IPS DF 6.9 (cell line): Measurements from ENCODE around the gene LEPR.
A peak's percentile ranks its signal among the peaks of the same experiment; 100 is the strongest.

Experiments
- DNase-seq: peaks from one replicate; pipeline ENCODE4 v3.0.0-alpha.2; 2013; ENCODE audit warnings: low read depth, low spot score
- H3K27ac ChIP-seq: one replicate; pipeline ENCODE4 v1.5.1; 2013; ENCODE audit warnings: low read length, control low read depth
- H3K27me3 ChIP-seq: 2 replicates; pipeline ENCODE4 v1.6.1; 2013; ENCODE audit warnings: mild to moderate bottlenecking, low read length; ENCODE audit not compliant: control insufficient read depth, insufficient read depth
- H3K36me3 ChIP-seq: 2 replicates; pipeline ENCODE4 v1.6.1; 2013; ENCODE audit warnings: low read length; ENCODE audit not compliant: control insufficient read depth, insufficient read depth
- H3K4me1 ChIP-seq: 2 replicates; pipeline ENCODE4 v1.6.1; 2013; ENCODE audit warnings: low read length; ENCODE audit not compliant: control insufficient read depth, insufficient read depth
- H3K4me3 ChIP-seq: 2 replicates; pipeline ENCODE4 v1.5.1; 2013; ENCODE audit warnings: mild to moderate bottlenecking, low read length
- H3K9me3 ChIP-seq: 2 replicates; pipeline ENCODE4 v1.6.1; 2013; ENCODE audit warnings: low read length, inconsistent platforms; ENCODE audit not compliant: control insufficient read depth, insufficient read depth
- WGBS: extraction: QIAGEN DNeasy Blood & Tissue Kit; methylation state at CpG from one replicate; pipeline ENCODE4 v1.1.7; 2013; ENCODE audit warnings: mixed read lengths, missing lambda C conversion rate; ENCODE audit not compliant: insufficient read length, insufficient coverage; 5-methylcytosine and 5-hydroxymethylcytosine counted together

LEPR gene

DNA sequence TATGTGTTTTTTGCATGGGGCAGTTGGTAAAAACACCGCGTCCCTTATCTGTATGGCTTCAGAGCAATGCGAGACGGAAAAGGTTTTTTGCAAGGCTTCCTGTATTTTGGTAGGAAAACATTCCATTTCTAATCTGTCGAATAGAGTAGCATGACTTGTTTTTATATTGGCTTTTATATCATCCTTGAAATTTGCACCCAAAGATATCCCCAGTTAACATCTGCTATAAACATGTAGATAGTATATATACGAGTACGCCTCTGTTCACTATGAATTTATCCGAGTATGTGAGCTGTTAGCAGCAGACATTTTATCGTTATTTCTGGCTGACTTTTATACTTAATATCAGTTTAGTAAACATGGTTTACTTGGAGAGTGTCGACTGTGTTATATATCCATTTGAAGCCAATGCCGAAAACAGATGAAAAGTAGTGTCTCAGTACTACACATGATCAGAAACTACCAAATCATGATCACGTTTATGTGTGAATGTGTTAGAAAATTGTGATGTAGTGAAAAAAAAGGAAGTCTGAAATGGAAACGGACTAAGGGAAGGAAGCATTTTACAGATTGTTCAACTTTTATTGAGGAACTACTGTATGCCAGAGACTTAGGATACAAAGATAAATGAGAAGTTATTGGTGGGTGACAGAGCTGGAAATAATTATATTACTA lies 1.0 kb downstream of the LEPR start:
- peak overlapping the region; percentile 57; the same call in 1 of the 2 replicates for H3K4me3 ChIP-seq
- no peaks in the 10 kb centered on the region for H3K9me3 ChIP-seq
- 100% methylated on average over 2 of the region's 13 CpGs for WGBS
- no peak for DNase-seq
- H3K36me3 ChIP-seq = no peaks in the 10 kb centered on the region
- no peak overlapping the region for H3K27ac ChIP-seq
- H3K4me1 ChIP-seq = no peaks in the 10 kb centered on the region; the same call in 1 of the 2 replicates
- H3K27me3 ChIP-seq = no peaks in the 10 kb centered on the region

DNA sequence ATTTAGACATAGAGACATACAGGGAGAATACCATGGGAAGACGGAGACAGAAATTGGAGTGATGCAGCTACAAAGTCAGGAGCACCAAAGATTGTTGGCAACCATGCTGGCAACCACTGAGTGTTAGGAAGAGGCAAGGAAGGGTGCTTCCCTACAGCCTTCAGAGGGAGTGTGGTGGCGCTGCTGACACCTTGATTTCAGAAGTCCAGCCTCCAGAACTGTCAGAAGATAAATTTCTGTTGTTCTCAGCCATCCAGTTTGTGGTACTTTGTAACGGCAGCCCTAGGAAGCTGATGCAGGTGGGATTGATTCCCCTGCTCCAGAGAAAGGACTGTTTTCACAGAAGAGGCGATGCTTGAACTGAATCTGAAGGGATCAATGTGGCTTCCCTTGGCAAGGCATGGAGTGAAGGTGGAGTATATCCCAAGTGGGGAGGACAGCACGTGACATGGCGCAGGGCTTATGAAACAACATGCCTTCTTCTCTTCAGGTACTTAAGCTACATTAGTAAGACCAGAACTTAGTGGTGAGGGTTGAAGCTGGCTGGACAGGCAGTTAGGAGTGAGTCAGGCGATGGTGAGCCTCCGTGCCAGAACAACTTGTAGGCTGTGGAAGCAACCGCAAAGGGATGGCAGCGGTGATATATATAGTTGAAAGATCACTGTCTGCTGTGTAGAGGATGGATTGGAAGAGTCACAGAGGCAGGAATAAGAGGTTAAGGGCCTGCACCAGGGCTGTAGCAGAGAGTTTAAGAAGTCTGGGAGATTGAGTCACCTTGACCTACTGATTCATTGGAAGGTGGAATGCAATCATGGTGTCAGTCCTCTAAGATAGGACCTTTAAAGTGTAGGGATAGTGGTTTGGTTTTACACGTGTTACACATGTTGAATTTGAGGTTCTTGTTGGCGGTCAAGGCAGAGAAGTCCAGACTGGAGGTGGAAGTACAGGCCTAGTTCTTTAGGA lies 2.1 kb downstream of the LEPR start:
- no peaks in the 10 kb centered on the region for H3K36me3 ChIP-seq

DNA sequence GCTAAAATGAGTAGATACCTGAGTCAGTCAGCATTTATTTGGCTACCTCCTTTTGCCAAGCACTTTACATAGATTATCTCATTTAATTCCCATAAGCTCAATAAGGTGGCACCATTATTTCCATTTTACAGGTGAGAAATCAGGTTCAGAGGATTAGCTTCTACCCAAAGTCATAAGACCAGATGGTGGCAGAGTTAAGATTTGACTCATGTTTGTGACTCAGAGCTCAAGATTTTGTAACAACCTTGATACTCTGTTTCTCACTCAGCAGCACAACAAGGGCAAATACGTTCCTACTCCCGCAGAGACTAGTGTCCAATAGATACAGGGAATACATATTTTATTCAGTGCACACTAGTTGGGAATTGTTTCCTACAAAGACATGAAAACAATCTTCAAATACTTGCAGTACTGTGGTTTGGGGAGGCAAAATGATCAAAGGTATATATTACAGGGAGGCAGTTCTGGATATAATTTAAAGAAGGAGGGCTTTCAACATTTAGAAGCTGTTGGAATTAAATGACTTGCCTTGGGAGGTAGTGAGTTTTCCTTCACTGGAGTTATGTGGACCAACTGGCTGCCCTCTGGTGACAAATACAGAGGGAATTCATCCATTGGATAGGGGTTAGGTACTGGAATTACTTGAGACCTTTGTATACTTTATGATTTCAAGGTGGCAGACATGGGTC lies 3.6 kb downstream of the LEPR start:
- Histone ChIP-seq H3K9me3 (no peaks in the 10 kb centered on the region), H3K27me3 (no peaks in the 10 kb centered on the region), H3K27ac (no peak overlapping the region), H3K36me3 (no peaks in the 10 kb centered on the region; the same call in 1 of the 2 replicates), H3K4me1 (no peaks in the 10 kb centered on the region; the same call in 1 of the 2 replicates), H3K4me3 (no peak overlapping the region)
- no peak for DNase-seq
- WGBS = no CpG with 5 or more reads among the region's 2 CpGs

More for the DNA sequence above, 2.1 kb downstream of the LEPR start:
- no peaks in the 10 kb centered on the region for H3K9me3 ChIP-seq
- H3K4me1 ChIP-seq = no peaks in the 10 kb centered on the region; the same call in 1 of the 2 replicates
- WGBS = no CpG with 5 or more reads among the region's 12 CpGs
- H3K4me3 ChIP-seq = no peak overlapping the region
- no peaks in the 10 kb centered on the region for H3K27me3 ChIP-seq
- DNase-seq = no peak
- no peak overlapping the region for H3K27ac ChIP-seq

GRCh38 chr1:65424573-65424889 lies 4.1 kb downstream of the LEPR start:
- no CpG with 5 or more reads among the region's 1 CpG for WGBS
- no peaks in the 10 kb centered on the region; the same call in 1 of the 2 replicates for H3K36me3 ChIP-seq

DNA sequence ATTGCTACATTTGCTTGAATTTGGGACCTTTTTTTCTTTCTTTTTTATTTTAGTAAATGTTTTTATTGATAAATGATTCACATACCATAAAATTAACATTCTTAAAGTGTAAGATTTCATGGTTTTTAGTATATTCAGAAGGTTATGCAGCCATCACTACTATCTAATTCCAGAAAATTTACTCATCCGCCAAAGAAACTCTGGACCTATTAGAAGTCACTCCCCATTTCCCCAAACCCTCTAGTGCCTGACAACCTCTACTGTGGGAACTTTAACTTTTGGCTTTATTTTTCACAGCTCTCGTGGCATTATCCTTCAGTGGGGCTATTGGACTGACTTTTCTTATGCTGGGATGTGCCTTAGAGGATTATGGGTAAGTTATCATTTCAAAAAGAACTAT lies 4.5 kb downstream of the LEPR start:
- no peak for DNase-seq
- H3K9me3 ChIP-seq = no peaks in the 10 kb centered on the region
- H3K4me3 ChIP-seq = no peak overlapping the region
- H3K4me1 ChIP-seq = no peaks in the 10 kb centered on the region; the same call in 1 of the 2 replicates
- H3K27ac ChIP-seq = no peak overlapping the region
- no peaks in the 10 kb centered on the region for H3K27me3 ChIP-seq
- no CpG with 5 or more reads among the region's 2 CpGs for WGBS
- no peaks in the 10 kb centered on the region; the same call in 1 of the 2 replicates for H3K36me3 ChIP-seq

More at GRCh38 chr1:65424573-65424889, 4.1 kb downstream of the LEPR start:
- Histone ChIP-seq H3K9me3 (no peaks in the 10 kb centered on the region), H3K27me3 (no peaks in the 10 kb centered on the region), H3K27ac (no peak overlapping the region), H3K4me3 (no peak overlapping the region), H3K4me1 (no peaks in the 10 kb centered on the region; the same call in 1 of the 2 replicates)
- DNase-seq = no peak

- no peaks in the 10 kb centered on the region; the same call in 1 of the 2 replicates for H3K4me1 ChIP-seq
Observed at GRCh38 chr1:65425697-65426096, 5.2 kb downstream of the LEPR start.

GRCh38 chr1:65429078-65429477 lies 8.6 kb downstream of the LEPR start:
- no peaks in the 10 kb centered on the region; the same call in 1 of the 2 replicates for H3K36me3 ChIP-seq
- H3K27me3 ChIP-seq = no peaks in the 10 kb centered on the region
- H3K4me3 ChIP-seq = no peak overlapping the region
- no peaks in the 10 kb centered on the region; the same call in 1 of the 2 replicates for H3K4me1 ChIP-seq
- H3K27ac ChIP-seq = no peak overlapping the region
- no peak for DNase-seq
- H3K9me3 ChIP-seq = no peaks in the 10 kb centered on the region
- no CpG with 5 or more reads among the region's 2 CpGs for WGBS

More at GRCh38 chr1:65425697-65426096, 5.2 kb downstream of the LEPR start:
- Histone ChIP-seq H3K4me3 (no peak overlapping the region), H3K27me3 (no peaks in the 10 kb centered on the region), H3K27ac (no peak overlapping the region), H3K9me3 (no peaks in the 10 kb centered on the region), H3K36me3 (no peaks in the 10 kb centered on the region; the same call in 1 of the 2 replicates)
- DNase-seq = no peak
- no CpG with 5 or more reads among the region's 3 CpGs for WGBS

- no CpG with 5 or more reads among the region's 7 CpGs for WGBS
- Histone ChIP-seq H3K36me3 (peaks cover 1% of the 10 kb centered on the region; the same call in 1 of the 2 replicates), H3K9me3 (no peaks in the 10 kb centered on the region), H3K27me3 (no peaks in the 10 kb centered on the region), H3K4me1 (no peaks in the 10 kb centered on the region; the same call in 1 of the 2 replicates), H3K27ac (no peak overlapping the region), H3K4me3 (no peak overlapping the region)
- DNase-seq = no peak
Observed at GRCh38 chr1:65429806-65430205, 9.3 kb downstream of the LEPR start.

DNA sequence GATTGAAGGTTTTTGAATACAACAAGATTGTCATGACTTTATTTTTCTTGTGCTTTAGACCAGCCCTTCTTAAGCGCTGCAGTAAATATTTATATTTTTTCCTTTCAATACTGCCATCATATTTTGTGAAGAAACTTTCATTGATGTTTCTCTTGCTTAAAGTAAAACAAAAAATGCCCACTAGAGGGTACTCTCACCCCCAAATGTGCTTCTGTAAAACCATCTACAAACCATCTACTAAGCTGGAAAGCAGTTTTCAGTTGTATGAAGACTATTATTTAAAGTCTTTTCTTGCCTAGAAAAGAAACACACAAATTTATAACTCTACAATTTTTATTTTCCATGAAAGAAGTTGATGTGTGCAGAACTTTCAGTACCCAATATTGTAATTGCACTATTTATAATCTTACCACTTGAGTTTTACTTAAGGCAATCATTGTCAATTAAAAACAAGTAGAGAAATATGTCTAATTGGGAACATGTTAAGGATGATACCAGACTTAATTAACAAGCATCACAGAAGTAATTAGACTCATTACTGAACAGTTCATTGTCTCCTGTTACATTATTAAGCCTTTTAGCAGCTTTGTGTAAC lies 10.7 kb downstream of the LEPR start:
- no peaks in the 10 kb centered on the region for H3K9me3 ChIP-seq
- H3K27me3 ChIP-seq = no peaks in the 10 kb centered on the region
- whole genome bisulfite sequencing = no CpG with 5 or more reads among the region's 1 CpG
- H3K36me3 ChIP-seq = peaks cover 3% of the 10 kb centered on the region; the same call in 1 of the 2 replicates
- H3K27ac ChIP-seq = no peak overlapping the region
- DNase-seq = no peak
- no peak overlapping the region for H3K4me3 ChIP-seq
- H3K4me1 ChIP-seq = no peaks in the 10 kb centered on the region; the same call in 1 of the 2 replicates
